ENCODE data around the gene ANKRD35.

ANKRD35 gene

DNA sequence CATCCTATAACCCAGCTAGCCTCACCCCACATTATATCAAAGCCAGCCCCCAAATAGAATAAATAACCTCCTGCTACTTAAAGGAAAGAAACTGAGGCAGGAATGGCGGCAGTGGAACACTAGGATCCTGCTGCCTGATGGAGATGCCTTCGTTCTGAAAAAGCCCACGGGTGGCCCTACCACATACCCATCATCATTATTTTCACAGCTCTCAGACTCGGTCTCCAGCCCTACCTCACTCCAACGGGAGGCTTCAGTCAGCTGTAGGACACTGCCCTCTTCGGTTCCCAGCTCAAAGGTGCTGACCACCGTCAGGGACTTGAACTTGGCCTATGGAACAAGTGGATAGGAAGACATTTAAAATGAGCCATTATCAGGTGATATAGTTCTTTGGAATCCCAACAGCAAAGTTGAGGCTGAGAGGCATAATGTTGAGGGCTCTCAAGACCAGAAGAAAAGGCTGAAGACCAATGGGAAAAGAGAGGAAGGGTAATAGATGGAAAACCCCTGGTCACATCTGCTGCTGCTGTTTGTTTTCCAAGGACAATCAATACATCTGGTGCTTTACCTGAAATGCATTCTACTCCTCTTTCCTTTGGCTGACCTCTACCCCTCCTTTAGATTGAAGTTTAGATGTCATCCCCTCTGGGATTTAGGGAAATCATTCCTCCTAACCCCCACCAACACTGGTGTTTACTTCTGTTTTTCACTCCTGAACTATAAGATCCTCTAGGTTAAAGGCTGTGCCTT is 7.8 kb upstream of the ANKRD35 start:
- DNase-seq (ENCODE audit: low read depth), result no peak

DNA sequence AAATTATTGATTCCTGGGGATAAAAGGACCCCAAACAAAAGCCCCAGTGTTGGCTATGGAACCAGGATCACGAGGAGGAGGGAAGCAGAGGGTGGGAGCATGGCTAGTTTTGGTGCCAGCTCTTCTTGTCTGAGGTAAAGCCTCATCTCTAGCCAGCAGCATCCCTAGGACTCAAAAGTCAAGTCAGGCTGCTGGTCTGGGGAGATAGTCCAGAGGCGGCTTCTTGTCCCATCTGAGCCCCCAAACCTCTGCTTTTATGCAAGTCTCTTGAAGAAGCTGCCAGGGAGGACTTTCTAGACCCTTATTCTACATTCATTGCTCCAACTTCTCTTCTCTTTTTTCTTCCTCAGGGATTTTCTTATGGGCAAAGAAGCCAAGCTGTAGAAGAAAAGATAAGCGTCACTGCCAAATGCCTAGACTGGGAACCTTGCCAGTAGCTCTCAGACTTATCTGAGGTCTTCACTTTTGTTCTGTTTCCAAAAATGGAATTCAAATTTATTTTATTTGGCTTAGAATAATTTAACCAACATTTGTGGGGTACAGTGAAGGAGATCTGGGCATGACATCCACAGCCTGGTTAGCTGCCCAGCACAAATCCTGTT is 6.9 kb upstream of the ANKRD35 start:
- peak; percentile 85 for DNase-seq (ENCODE audit: low read depth)

DNA sequence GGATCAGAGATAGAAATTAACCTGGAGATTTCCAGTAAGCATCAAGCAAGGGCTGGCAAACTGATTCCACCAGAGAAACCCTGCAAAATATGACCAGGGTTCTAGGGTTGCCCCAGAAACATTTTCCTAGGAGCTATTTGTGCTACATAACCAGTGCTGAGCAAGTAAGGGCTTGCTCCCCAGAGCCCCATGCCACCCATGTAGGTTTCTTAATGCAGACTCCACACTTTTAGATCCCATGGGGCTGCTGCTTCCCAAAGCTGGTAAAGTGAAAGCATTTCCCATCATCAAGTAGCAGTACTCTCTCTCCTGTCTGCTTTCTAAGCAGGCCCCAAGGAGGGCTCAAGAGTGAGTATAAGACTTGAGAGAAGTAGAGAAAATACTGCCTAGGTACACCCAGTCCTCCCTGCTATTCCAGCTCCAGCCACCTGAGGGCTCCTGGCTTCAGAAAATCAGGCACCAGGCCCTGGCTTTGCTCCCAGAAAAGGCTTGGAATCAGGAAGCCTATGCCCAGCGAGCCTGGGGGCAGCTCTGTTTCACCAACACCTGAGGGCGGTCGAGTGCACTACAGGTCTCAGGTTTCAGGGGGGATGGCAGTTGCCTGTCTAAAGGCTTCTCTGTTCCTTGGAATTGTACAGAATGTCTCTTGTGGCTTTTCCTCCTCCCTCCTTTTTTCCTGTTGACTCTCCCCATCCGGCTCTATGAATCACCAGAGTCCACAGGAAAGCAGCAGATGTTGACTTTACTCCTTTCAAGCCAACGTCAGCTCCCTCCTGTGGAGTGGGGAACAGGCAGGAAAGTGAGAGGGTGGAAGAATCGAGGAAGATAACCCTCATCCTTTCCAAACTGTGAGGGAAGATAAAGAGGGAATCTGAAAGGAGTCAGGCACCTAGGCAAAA is 6.2 kb upstream of the ANKRD35 start:
- DNase-seq (ENCODE audit: low read depth), result peak; percentile 100

DNA sequence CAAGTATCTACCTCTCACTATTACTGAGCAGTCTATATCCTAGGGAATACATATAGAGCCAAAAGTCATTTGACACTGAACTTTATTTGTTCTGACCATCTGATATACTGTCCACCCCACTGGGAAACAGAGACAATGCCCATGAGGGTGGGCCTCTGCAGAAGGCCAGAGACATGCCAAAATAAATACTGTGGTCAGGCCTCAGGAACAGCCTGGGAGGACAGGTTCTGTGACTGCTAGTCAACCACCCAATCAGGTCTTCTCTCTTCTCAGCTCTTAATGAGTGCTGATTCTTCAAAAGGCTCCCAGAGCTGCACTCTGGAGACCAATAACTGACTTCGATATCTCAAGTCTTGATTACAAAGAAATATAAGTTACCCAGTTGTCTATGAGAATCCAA is 5.5 kb upstream of the ANKRD35 start:
- no peak for DNase-seq (ENCODE audit: low read depth)

DNA sequence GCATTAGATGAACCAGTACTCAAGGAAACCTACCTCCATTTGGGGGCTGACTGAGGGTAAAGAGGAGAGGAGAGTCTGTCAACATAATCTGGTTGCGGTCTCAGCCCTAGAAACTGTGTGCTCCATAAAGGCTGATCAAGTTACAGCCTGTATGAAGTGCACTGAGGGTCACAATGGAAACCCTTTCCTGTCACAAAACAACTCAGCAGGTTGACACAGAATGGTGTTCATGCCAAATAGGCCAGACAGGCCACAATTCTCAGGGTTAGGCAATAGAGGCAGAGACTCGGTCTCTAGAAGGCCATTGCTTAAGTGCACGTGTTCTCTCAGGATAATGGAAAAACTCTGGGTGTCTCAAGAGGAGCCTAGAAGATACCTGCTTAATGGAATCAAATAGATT is 4.1 kb upstream of the ANKRD35 start:
- DNase-seq (ENCODE audit: low read depth), result peak; percentile 39

DNA sequence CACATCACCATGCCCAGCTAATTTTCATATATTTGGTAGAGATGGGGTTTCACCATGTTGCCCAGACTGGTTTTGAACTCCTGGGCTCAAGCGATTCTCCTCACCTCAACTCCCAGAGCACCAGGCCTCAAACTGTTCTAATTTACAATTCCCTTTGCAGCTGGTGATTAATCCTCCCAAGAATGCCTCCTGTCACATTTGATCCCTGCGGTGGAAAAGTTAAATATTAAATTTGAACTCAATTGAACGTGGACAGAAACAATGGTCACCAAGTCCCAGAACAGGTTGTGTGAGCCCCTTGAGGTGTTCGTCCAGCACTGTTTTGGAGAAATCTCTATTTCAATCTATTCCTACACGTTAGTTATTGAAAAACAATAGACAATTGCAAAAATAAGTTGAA is 2.0 kb upstream of the ANKRD35 start:
- DNase-seq (ENCODE audit: low read depth), result no peak

DNA sequence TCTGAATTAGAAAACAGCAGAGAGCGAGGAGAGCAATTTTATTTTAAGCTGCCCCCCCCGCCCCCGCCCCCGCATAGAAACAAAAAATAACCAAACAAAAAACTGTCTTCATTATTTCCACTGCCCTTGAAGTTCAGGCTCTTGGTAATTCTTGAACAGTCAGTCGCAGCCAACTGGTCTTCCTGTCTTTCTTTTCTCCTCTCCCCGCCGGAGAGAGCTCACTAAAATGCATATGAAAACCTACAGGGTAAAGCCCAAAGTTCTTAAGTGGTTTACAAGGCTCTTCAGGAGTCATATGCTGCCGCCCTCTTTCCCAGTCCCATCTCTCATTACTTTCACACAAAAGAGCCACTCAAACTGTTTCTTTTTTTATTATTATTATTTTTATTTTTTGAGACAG is 1.1 kb upstream of the ANKRD35 start:
- DNase-seq (ENCODE audit: low read depth), result no peak

DNA sequence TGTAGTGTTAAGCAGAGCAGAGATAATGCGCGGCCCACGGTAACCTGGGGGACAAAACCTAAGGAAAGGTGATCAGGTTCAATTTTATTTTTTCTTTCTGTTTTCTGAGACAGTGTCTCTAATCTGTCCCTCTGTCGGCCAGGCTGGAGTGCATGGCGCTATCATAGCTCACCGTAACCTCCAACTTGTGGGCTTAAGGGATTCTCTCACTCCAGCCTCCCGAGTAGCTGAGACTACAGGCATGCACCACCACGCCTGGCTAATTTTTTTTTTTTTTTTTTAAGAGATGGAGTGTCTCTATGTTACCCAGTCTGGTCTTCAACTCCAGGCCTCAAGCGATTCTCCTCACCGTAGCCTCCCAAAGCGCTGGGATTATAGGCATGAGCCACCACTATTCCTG is 724 bp upstream of the ANKRD35 start:
- DNase-seq (ENCODE audit: low read depth), result no peak

DNA sequence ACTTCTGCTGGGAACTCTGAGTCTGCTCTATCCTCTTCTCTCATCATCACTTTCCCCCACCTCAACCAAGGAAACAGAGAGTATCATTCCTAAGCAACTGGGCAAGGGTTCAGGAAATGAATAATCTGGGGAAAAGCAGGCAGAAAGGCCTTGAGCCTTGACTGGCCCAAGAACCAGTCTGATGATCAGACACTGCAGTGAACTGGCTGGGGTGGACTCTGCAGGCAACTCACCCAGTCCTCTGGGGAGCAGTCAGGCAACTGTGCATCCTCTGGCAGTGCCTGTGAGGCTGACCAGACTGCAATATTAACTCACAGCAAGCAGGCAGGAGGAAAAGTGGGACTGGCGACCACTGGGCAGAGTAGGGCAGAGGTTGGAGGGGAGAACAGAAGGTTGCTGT is 991 bp downstream of the ANKRD35 start:
- peak; percentile 33 for DNase-seq (ENCODE audit: low read depth)

DNA sequence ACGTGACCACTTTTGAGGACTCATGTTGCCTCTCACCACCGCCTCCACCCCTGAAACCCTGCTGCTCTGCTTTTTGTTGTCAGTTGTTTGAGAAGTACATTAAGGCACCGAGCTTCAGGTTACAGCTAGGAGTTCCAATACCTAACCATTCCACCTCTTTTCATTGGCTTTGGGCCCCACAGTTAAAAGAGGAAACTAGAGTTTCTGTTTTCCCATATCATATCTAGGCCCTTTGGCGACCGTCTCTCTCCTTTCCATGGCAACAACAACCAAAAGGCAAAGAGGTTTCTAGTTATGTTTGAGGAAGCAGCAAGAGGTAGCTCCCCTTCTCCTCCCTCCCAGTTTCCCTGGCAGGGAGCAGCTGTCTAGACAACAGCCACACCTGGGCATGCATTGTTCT is 5.9 kb downstream of the ANKRD35 start:
- no peak for DNase-seq (ENCODE audit: low read depth)

DNA sequence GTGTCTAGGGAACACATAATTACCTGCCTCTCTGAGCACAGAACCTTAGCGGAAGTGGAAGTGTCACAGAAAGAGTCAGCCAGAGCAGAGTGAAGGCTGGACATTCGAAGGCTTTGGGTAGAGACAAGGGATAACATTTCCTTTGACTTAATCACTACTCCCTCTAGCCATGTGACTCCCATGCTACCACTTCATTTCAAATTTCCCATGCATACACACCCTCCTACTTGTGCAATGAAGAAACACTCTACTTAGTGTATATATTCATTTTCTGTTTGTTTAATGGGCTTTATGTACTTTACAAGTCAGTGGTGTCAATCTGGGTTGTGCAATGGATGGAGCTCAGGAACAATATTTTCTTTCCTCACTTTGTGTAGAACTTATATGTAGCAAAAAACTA is 6.9 kb downstream of the ANKRD35 start:
- peak; percentile 73 for DNase-seq (ENCODE audit: low read depth)

DNA sequence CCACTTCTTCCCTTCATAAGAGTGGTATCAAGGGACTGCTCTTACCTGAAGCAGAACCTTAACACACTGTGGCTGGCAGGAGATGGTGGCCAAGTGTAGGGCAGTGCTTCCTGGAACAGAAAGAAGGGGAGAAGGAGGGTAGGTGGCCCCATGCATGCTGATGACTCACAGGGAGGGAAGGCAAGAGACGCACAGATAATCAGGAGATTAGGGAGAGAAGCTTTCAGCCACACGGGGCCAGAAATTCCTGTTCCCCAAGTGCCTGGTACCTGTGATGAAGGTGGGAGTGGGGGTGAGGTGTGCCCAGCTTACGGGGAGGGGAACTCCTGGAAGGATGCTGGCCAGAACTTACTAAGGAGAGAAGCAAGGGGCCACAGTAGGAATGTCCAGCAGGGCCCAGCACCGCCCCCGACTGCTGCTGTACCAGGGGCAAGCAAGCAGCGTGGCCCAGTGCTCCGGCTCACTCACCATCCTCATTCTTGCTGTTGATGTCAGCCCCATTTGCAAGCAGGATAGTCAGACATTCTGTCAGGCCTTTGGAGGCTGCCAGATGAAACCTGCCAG is 7.7 kb downstream of the ANKRD35 start:
- peak; percentile 61 for DNase-seq (ENCODE audit: low read depth)

DNA sequence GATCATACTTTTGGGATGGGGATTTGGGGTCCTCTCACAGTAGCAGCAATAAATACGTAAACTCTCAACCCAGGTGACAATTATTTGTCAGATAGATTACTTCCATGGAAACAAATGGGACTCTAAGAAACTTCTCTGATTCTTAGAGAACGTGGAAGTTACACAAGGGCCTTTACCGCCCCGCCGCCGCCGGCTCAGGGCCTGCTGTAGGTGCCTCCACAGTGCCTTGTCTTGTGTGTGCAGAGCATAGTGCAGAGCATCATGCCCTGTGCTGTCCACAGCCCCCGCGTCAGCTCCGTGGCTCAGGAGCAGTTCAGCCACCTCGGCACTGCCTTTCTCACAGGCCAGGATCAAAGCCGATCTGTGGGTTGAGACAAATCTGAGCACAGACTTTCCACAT is 11.0 kb downstream of the ANKRD35 start:
- DNase-seq (ENCODE audit: low read depth), result no peak

DNA sequence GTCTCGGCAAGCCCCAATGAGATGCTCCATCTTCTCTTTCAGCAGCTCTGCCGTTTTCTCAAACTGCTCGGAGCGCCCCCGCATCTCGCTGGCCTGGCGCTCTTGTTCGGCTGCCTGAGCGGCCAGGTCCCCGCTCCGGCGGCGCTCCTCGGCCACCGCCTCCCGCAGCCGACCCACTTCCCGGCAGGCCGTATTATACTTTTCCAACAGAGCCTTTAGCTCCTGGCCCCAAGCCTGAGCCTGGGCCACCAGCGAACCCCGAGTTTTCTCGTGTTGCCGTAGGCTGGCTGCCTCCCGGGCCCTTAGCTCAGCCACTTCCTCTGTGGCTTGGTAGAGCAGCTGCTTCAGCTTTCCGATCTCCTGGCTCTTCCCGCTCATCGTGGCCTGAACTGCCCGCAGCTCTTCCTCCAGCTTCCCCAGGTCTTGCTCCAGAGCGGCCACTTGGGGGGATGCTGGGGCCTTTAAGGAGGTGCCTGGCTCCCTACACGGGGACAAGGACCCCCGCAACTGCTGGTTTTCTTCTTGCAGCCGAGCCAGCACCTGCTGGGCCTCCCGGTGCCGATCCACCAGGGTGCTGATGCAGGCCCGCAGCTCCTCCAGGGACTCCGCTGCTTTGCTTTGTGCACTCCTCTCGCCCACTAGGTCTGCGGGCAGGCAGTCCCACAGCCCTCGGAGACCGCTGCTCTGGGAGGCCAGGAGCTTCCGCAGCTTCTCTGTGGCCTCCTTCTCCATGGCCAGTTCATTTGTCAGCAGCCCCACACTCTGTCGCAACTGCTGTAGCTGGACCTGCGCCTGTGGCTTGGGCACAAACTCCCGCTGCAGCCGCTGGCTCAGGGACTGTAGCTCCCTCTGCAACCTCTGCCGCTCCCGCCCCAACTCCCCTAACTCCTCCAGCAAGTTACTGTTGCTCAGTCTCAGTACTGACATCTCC is 13.4 kb downstream of the ANKRD35 start:
- DNase-seq (ENCODE audit: low read depth), result peak; percentile 32

DNA sequence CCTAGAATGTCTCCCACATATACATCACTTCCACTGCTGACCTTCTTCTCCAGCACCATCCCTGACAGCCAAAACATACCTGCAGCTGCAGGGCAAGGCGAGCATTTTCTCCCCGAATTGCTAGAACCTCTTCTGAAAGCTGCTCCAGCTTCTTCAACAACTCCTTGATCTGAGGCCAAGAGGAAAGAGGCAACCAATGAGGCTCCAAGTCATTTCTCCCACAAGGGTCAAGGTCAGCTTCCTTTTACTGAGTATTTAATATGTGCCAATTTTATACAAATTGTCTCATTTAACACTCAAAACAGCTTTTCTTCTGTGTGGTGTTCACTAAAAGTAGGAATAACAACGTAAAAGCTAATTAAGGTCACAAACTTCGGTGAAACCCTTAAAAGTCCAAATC is 17.4 kb downstream of the ANKRD35 start:
- DNase-seq (ENCODE audit: low read depth), result no peak

DNA sequence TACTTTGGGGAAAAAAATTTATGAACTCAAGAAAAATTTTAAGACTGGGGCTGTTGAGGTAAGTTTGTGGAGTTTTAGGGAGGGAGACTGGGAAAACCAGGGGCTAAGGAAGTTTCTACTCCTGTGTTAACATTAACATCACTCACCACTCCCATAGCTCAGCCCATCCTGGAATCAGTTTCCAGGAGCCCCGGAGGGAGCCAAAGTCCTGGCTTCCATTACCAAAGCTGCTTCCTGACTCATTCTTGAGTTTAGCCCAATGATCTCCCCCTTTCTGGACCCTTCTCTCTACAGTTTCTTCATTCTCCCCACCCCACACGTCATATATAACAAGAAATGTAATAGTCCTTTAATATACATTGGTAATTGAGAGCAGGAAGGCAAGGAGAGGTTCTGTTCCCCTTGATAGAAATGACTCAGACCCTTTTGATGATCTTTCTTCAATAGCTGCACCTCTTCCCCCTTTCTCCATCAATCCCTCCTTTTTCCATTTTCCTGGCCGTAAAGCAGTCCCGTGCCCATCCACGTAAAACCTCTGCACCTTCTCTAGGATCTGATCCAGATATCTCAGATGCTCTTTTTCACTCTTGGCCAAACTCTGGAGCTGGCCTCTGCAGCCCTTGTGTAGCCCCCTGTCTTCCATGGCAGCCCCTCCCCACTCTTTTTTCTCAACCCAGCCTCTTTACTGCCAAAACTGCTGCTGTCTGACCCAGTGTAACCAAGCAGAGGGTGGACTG is 22.2 kb downstream of the ANKRD35 start:
- DNase-seq (ENCODE audit: low read depth), result no peak

DNA sequence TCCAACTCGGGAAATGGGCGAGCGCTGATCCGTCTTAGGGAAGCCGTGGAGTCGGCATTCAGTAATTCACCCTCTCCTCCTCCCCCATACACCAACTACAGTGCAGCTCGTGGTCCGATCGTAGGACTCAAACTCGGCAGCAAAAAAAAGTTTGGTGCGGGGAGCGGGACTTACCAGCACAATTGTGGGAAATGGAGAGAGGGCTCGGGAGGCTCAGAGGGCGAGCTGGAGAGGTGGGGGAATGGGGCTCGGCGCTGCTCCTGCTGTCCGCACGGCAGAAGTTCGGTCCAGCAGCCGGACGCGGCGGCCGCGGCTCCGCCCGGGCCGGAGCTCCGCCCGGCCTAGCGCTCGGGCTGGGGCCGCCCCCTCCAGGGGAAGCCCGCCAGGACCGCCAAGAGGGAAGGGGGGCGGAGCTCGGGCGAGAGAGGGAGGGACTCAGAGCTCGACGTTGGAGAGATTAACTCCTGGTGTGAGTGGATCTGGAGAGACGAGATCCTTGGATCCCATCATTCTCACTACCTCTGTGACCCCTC is 26.1 kb downstream of the ANKRD35 start:
- peak; percentile 85 for DNase-seq (ENCODE audit: low read depth)

DNA sequence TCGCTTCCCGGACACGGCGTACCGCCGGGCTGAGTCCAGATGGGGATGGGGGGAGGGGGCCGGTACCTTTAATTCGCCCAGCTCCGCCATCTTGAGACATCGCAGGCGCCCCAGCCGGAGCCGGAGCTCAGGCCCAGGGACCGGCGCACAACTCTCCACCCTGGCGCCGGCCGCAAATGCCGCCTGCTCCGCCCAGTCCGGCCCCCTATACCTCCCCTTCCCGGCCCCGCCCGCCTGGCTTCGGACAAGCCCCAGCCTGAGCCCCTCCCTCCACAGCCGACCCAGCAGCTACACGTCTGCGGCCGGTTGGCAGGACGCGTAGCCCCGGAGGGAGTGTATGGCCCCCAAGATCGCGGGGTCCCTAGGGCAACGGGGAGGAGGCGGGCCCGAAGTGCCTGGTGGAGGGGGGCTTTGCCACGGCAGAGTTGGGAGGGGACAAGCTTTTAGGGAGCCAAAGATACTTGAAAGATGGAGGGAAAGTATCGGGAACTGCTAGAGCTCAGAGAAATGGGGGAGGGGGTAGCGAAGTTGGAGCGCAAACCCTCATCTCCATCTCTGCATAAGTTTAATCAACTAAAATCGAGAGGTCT is 26.7 kb downstream of the ANKRD35 start, which contains the start of gene PIAS3:
Gene PIAS3, minus strand, starts transcription at position 181 of the 590 bp plus-strand sequence. Its CDS starts 91 bp downstream, at position 90.
- peak; percentile 92 for DNase-seq (ENCODE audit: low read depth)

DNA sequence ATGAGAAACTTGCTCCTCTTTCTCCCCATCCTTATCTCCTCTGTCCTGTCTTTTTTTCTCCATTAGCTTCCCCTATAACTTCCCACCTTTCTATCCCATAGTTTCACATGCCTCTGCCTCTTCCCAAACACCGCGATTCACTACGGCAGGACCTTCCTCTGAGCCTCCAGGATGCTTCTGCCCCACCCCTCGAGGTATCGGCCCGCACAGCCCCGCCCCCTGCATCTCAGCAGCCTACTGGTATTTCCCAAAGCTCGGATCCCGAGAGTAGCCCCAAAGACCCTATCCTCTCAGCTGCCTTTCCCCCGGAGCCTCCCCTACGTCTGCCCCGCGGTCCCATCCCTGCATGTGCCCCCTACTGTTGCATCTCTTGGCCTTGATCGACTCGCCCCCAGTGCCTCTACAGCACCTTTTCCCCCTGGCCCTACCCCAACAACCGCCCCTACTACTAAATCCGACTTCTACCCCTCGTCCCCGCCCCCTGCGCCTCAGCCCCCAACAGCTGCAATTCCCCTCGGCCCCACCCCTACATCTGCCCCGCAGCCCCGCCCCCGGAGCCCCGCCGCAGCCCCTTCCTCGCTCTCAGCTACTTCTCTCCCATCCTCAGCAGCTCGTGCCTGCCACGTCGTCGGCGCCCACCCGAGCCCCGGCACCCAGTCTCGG is 27.3 kb downstream of the ANKRD35 start:
- peak; percentile 17 for DNase-seq (ENCODE audit: low read depth)
